Cardiac septum (tissue), 1 donor: ENCODE results near the gene TMEM163. TPM values are rescaled to one million over a fixed set of nuclear protein-coding genes. Genes with fewer than 3 reads are reported as not detected.

ENCODE experiments used
- DNase-seq: peaks from one replicate; pipeline ENCODE4 v3.0.0-alpha.2; 2020; ENCODE audit warnings: low spot score
- intact Hi-C: fragments of 100-400 bp; cut with DNase I; formaldehyde crosslinking; loops from one replicate; pipeline ENCODE4 v1.14.0; 2022
- total RNA-seq: library from RNA; stranded (reverse); fragmentation: NEBNext Ultra II Directional; extraction: Animal tissue kit (Norgen Biotek cat#: 25700); gene quantifications from one replicate; pipeline ENCODE4 v1.2.1, GENCODE V29; 2021
- donor health status: DM: no; HTN: no; CAD: no.

TMEM163 gene
- total RNA-seq, 1 donor from 2014 or later: 0.38 TPM

DNA sequence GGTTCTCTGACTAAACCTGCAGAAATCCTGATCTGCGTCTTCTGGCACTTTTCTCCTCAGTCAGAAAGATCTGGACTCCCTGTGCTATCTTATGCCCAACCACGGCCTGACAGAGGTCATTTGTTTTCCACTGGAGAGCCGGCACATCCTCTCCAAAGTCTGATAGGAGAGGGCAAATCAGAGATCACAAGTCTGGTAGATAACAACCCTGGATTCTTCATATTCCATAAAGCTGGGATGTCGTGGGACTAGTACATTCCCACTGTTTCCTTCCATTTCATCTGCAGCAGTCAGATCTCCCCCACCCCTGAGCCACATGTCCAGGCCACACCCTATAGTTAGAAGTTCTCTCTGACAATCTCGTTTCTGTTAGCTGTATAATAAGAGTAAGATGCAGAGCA lies 308.0 kb downstream of the TMEM163 start:
- no peak for DNase-seq
- intact Hi-C loops: loop anchor here (5.0 kb wide), 3 partner anchors 34 to 524 kb away; no protein-coding TSS in a partner anchor

DNA sequence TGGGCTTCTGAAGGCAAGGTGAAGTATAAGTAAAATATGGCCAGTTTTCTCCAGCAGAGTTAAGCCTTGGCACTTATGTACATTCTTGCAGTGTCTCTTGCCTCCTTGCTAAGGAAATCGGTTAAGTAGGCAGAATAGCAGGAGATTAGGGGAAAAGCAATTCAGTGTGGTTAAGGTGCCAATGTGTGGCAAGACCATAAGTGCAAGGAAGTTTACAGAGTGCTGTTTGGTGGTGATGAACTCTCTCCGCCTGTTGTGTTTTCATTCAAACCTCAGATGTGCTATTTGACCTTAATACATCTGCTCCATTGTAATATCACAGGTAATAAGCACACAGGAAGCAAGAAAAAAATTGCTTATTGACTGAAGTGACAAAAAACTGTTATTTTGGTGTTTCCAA lies 308.8 kb downstream of the TMEM163 start:
- no peak for DNase-seq
- intact Hi-C loops: loop anchor here (5.0 kb wide), 3 partner anchors 33 to 523 kb away; no protein-coding TSS in a partner anchor

DNA sequence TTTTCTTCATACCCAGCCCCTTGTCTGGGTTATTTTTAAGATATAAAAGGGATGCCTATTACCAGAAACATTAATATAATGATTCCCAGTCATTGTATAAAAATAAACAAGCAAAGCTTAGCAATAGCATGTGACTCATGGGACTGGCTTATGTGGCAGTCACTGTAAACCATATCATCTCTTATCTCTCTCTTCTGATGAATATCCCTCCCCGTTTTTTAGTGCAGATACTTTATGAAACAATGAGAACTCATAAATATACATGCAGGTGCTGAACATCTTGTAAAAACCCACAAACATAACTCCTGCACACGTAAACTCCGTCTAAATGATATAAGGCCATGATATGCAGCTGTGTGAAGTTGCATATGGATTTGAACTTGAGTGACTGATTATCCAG lies 310.0 kb downstream of the TMEM163 start:
- intact Hi-C loops: loop anchor here (5.0 to 10.0 kb wide), 2 partner anchors 161 to 424 kb away; no protein-coding TSS in a partner anchor
- no peak for DNase-seq

DNA sequence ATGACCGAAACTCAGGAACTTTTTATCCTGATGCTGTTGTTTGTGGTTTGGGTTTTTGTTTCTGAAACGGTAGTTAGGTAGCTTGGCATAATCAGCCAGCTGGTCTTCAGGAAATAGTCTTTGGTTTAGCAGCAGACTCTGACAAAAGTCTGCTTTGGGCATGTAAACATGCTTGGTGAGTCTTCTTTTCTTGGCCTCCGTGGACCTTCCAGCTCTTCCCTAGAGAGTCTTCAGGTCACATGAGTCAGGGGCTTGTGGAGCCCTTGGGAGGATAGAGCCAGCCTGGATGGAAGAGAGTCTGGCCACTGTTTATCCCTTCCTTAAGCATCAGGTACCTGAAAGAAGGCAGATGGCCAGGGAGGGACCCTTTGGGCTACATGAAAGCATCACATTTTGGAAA lies 310.4 kb downstream of the TMEM163 start:
- no peak for DNase-seq
- intact Hi-C loops: loop anchor here (5.0 to 10.0 kb wide), 2 partner anchors 161 to 424 kb away; no protein-coding TSS in a partner anchor

DNA sequence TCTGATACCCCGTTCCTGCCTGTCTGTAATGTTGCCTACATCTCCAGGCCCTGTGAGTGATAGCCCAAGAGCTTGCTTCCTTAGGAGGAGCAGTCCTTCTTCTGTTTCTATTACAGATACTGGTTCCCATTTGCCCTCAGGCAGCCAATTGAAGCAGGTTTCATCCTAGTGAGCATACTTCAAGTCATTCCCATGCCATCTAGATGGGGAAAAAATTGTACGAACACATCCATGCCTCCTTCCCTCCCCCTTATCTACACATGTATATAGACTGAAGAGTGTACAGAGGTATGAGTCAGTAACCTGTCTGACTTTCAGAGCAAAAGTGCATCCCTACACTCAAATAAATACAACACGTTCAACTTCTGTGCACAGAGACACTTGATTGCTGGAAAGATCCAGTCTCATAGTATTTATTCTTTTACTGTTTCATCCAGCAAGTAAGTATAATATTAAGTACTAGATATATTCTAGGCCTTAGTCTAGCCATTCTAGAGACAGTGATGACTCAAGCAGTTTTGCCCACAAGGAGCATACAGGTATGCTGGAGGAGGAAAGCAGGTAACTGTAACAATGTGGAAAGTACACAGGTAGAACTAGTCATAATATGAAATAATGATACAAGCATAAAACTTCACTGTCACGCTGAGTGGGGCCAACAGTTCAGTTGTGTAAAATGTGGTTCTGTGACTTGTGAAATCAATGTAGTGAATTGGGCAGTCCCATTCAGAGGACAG lies 311.5 kb downstream of the TMEM163 start:
- intact Hi-C loops: loop anchor here (5.0 to 10.0 kb wide), 2 partner anchors 160 to 423 kb away; no protein-coding TSS in a partner anchor
- no peak for DNase-seq

DNA sequence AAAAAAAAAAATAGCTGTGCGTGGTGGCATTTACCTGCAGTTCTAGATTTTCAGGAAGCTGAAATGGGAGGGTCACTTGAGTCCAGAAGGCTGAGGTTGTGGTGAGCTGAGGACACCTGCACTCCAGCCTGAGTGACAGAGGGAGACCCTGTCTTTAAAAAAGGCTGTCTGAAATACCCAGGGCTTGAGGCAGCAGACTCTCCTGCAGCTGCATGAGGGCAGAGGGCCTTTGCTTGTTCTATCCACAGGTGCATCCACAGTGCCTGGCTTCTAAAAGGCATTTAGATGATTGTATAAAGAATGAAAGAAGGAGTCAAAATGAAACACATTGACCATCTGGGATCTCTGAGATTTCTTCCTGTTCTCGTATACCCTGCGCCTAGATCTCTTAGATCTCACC lies 312.1 kb downstream of the TMEM163 start:
- no peak for DNase-seq
- intact Hi-C loops: loop anchor here (5.0 to 10.0 kb wide), 2 partner anchors 159 to 422 kb away; no protein-coding TSS in a partner anchor

DNA sequence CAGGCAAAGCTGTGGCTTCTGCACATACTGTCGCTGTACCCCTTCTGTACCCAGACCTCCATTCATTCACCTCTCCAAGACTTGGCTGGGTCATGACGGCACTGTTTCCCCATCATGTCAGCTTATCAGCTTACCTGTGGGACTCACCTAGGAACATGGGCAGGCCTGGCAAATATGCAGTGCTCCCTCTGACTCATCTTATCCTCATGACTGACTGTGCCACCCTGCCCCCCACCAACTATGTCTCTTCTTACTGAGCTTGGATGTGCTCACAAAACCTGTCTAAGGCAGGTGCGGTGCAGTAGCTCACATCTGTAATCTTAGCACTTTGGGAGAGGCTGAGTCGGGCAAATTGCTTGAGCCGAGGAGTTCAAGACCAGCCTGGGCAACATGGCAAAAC lies 312.5 kb downstream of the TMEM163 start:
- intact Hi-C loops: loop anchor here (5.0 to 10.0 kb wide), 2 partner anchors 159 to 422 kb away; no protein-coding TSS in a partner anchor
- DNase-seq: no peak

Other genes starting within 250 kb of the TMEM163 start
- not detected for gene ACMSD, start 119.6 kb upstream of the TMEM163 start, total RNA-seq
- 24.1 TPM for gene CCNT2, start 199.8 kb upstream of the TMEM163 start, total RNA-seq